HepG2 (cell line): Measurements from ENCODE around the gene H2AZ1. TPM values are rescaled to one million over a fixed set of nuclear protein-coding genes. Genes with fewer than 3 reads are reported as not detected.

Experiments
- ATAC-seq: fragments of 200-7000 bp; cut with Tn5 transposase; 3 replicates; pipeline ENCODE4 v1.9.1; 2020; ENCODE audit warnings: mild to moderate bottlenecking, moderate library complexity
- BruUV-seq: library from RNA; stranded (reverse); fragments of 400-500 nt; replicated peaks from 2 replicates; lab custom pipeline; 2021; lab: Mats Ljungman, UMichigan
- CTCF ChIA-PET: fragments of 300-600 bp; formaldehyde crosslinking; extraction: SDS; loops from one replicate; lab custom pipeline; 2021; ENCODE audit warnings: low total read pairs, inconsistent platforms, low intra/inter-chr PET ratio; lab: Yijun Ruan, JAX
- POLR2A ChIA-PET: fragments of 350-600 bp; sonication (Branson Sonifier 250); formaldehyde crosslinking; loops from one replicate; lab custom pipeline; 2020; ENCODE audit warnings: antibody characterized with exemption, inconsistent platforms; lab: Yijun Ruan, JAX
- DNase-seq: peaks from one replicate; pipeline ENCODE4 v3.0.0-alpha.2; 2015; ENCODE audit warnings: low spot score
- FAIRE-seq: peaks from 3 replicates; lab custom pipeline; 2011; peaks lifted over from hg19 to GRCh38; lab: Jason Lieb, UNC
- H2AFZ ChIP-seq: one replicate; pipeline ENCODE4 v1.6.1; 2011; ENCODE audit warnings: low read length, inconsistent platforms
- H3K27ac ChIP-seq: fragments of 300-600 bp; 3 replicates; pipeline ENCODE4 v1.8.0; 2011; ENCODE audit warnings: mixed run types, mild to moderate bottlenecking, mixed read lengths, low read length, inconsistent platforms; ENCODE audit not compliant: insufficient read depth; ENCODE audit errors: extremely low read length
- H3K27me3 ChIP-seq, 2 experiments: fragments of 200-600 bp in 1 of 2; 2 replicates in 1 of 2; 3 replicates in 1 of 2; pipeline versions ENCODE4 v1.6.0 to v1.8.0; 2011; ENCODE audit warnings: low read length in 2 of 2, mild to moderate bottlenecking in 2 of 2, moderate library complexity in 2 of 2, inconsistent platforms in 1 of 2; ENCODE audit not compliant: insufficient read depth in 2 of 2, control insufficient read depth in 1 of 2
- H3K36me3 ChIP-seq, 2 experiments: fragments of 200-600 bp in 1 of 2; replicated peaks in 1 of 2; 2 replicates in 1 of 2; 3 replicates in 1 of 2; pipeline versions ENCODE4 v1.5.1 to v1.8.0; 2011; ENCODE audit warnings: low read length in 2 of 2, inconsistent platforms in 1 of 2; ENCODE audit not compliant: insufficient read depth in 2 of 2, control insufficient read depth in 1 of 2
- H3K4me1 ChIP-seq: 2 replicates; pipeline ENCODE4 v1.5.1; 2012; ENCODE audit warnings: low read length, inconsistent platforms; ENCODE audit not compliant: insufficient read depth
- H3K4me2 ChIP-seq: 2 replicates; pipeline ENCODE4 v1.6.0; 2011; ENCODE audit warnings: low read depth, low read length, inconsistent platforms
- H3K4me3 ChIP-seq, 3 experiments: fragments of 200-600 bp in 1 of 3; sonication (generic), shearing (Covaris generic) in 1 of 3; replicated peaks in 1 of 3; 2 replicates each; pipeline ENCODE4 v1.5.1; 2011 to 2016; ENCODE audit warnings: low read length in 3 of 3, inconsistent platforms in 2 of 3, low read depth in 2 of 3, mild to moderate bottlenecking in 2 of 3, control low read depth in 1 of 3, mixed read lengths in 1 of 3; ENCODE audit not compliant: insufficient read depth in 1 of 3
- H3K79me2 ChIP-seq: one replicate; pipeline ENCODE4 v1.6.1; 2011; ENCODE audit warnings: low read length, inconsistent platforms; ENCODE audit not compliant: insufficient read depth
- H3K9ac ChIP-seq: 2 replicates; pipeline ENCODE4 v1.6.0; 2011; ENCODE audit warnings: mild to moderate bottlenecking, low read depth, low read length, inconsistent platforms; ENCODE audit not compliant: insufficient read depth
- H3K9me3 ChIP-seq: 2 replicates; pipeline ENCODE4 v1.5.1; 2012; ENCODE audit warnings: mild to moderate bottlenecking, low read length
- H4K20me1 ChIP-seq: 2 replicates; pipeline ENCODE4 v1.6.0; 2011; ENCODE audit warnings: inconsistent platforms, mild to moderate bottlenecking, low read length, moderate library complexity; ENCODE audit not compliant: insufficient read depth
- CREB1 ChIP-seq, 2 experiments: fragments of 450-650 bp in 1 of 2; IDR thresholded peaks; 2 replicates each; pipeline ENCODE4 v1.6.1; 2016 to 2017; ENCODE audit warnings: control low read depth in 1 of 2, mild to moderate bottlenecking in 1 of 2, missing compliant biosample characterization in 1 of 2, missing genetic modification characterization in 1 of 2
- ELF4 ChIP-seq: sonication (generic); formaldehyde crosslinking; IDR thresholded peaks from 2 replicates; pipeline ENCODE4 v1.5.0; 2020; ENCODE audit warnings: missing genetic modification reagents, mild to moderate bottlenecking, moderate library complexity, borderline replicate concordance
- HNRNPLL ChIP-seq: fragments of 200-400 bp; formaldehyde crosslinking; IDR thresholded peaks from 2 replicates; pipeline ENCODE4 v1.6.1; 2017; ENCODE audit warnings: mild to moderate bottlenecking, low read depth, low read length; ENCODE audit not compliant: poor library complexity, severe bottlenecking
- MBD4 ChIP-seq: IDR thresholded peaks from 2 replicates; pipeline ENCODE4 v1.6.1; 2012; ENCODE audit warnings: low read length, inconsistent platforms, borderline replicate concordance
- NFKBIZ ChIP-seq: IDR thresholded peaks from 2 replicates; pipeline ENCODE4 v1.6.1; 2018; ENCODE audit warnings: missing genetic modification reagents, missing compliant biosample characterization
- NR2C2 ChIP-seq: sonication (generic); formaldehyde crosslinking; IDR thresholded peaks from 2 replicates; pipeline ENCODE4 v1.4.0; 2020; ENCODE audit warnings: missing genetic modification reagents, mild to moderate bottlenecking, moderate library complexity, borderline replicate concordance
- POLR2G ChIP-seq: fragments of 200-400 bp; formaldehyde crosslinking; IDR thresholded peaks from 2 replicates; pipeline ENCODE4 v1.6.1; 2018; ENCODE audit warnings: mild to moderate bottlenecking, low read depth, low read length, moderate library complexity
- ZC3H4 ChIP-seq: sonication (generic); formaldehyde crosslinking; IDR thresholded peaks from 2 replicates; pipeline ENCODE4 v1.4.0; 2020; ENCODE audit warnings: missing genetic modification reagents, borderline replicate concordance
- ZNF124 ChIP-seq: sonication (generic); formaldehyde crosslinking; IDR thresholded peaks from 2 replicates; pipeline ENCODE4 v1.4.0; 2020; ENCODE audit warnings: missing genetic modification reagents
- ZNF264 ChIP-seq: sonication (generic); formaldehyde crosslinking; IDR thresholded peaks from 2 replicates; pipeline ENCODE4 v1.4.0; 2020; ENCODE audit warnings: missing genetic modification reagents
- ZNF317 ChIP-seq: sonication (generic); formaldehyde crosslinking; IDR thresholded peaks from 2 replicates; pipeline ENCODE4 v1.5.0; 2020; ENCODE audit warnings: mild to moderate bottlenecking, missing genetic modification reagents
- ZNF605 ChIP-seq: sonication (generic); formaldehyde crosslinking; IDR thresholded peaks from 2 replicates; pipeline ENCODE4 v1.8.0; 2022; ENCODE audit warnings: mild to moderate bottlenecking, missing genetic modification reagents
- ZNF772 ChIP-seq: sonication (generic); formaldehyde crosslinking; IDR thresholded peaks from 2 replicates; pipeline ENCODE4 v1.5.0; 2020; ENCODE audit warnings: mild to moderate bottlenecking, missing genetic modification reagents
- WGBS: methylation state at CpG from one replicate; pipeline ENCODE4 v1.1.6; 2017; ENCODE audit warnings: low lambda C conversion rate; 5-methylcytosine and 5-hydroxymethylcytosine counted together
- in situ Hi-C: cut with HindIII; loops from 2 replicates; pipeline ENCODE4 v1.10.0; 2017; ENCODE audit warnings: low pct_unique_long_range_greater_than_20kb; ENCODE audit not compliant: extremely low pct_ligation_motif_present
- intact Hi-C: fragments of 100-400 bp; cut with micrococcal nuclease; formaldehyde crosslinking; loops from one replicate; pipeline ENCODE4 v1.10.0; 2022; ENCODE audit not compliant: unreplicated experiment
- polyA plus RNA-seq, 8 experiments: library from polyadenylated mRNA; depleted of rRNA in 3 of 8; stranded (reverse) in 7 of 8; unstranded in 1 of 8; fragments of >200 nt; fragmentation: Illumina TruSeq in 4 of 8; extraction: Trizol in 4 of 8; gene quantifications; 2 replicates each; pipeline versions ENCODE4 v1.2.1 to v1.2.3, GENCODE V29; 2011 to 2016; ENCODE audit warnings: low read depth in 4 of 8, missing spikeins in 1 of 8, mixed read lengths in 1 of 8; ENCODE audit not compliant: insufficient read depth in 1 of 8
- total RNA-seq, 5 experiments: library from RNA; depleted of rRNA; stranded (reverse); fragments of >200 nt; fragmentation: Illumina TruSeq; extraction: Trizol; gene quantifications; 2 replicates each; pipeline ENCODE4 v1.2.3, GENCODE V29; 2016; ENCODE audit warnings: low read depth in 1 of 5
- TF ChIP-seq, protein P1 (sequence below): sonication (generic); formaldehyde crosslinking; conservative IDR thresholded peaks from 2 replicates; pipeline ENCODE4 v1.4.0; 2020; ENCODE audit warnings: missing genetic modification reagents
- TF ChIP-seq, protein P2 (sequence below): sonication (generic); formaldehyde crosslinking; IDR thresholded peaks from 2 replicates; pipeline ENCODE4 v1.4.0; 2020; ENCODE audit warnings: missing genetic modification reagents, borderline replicate concordance

H2AZ1 gene
- total and polyA plus RNA-seq, 2 of the 13 experiments (the other 11 are each of a cell fraction or from before 2014, with no cell fraction given) = 301 to 574 TPM

DNA sequence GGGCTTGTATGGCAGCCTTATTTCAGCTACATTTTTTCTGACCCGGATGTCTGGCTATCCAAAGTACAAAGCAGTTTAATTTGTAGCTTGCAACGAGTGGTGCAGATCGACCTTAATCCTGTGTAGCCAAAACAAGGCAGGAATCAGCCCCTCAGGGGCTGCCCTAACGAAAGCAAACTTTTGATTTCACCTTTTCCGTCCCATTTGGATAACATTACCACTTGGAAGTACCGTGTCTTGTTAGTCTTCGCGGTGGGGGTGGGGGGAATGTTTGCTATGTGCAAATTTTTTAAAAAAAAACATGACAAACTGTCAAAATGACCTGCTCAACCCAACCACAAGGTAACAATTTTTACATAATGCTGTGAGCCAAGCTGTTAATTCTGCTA is 2.9 kb downstream of the H2AZ1 start:
- Histone ChIP-seq H3K9ac (peak overlapping the region; percentile 78), H3K9me3 (no peaks in the 10 kb centered on the region), H3K36me3 (no peaks in the 10 kb centered on the region), H3K27me3 (no peaks in the 10 kb centered on the region; a peak in 1 of 5 replicates), H4K20me1 (0 out of 2 replicates have a peak, but pooled peaks cover 8% of the 10 kb centered on the region), H3K27ac (peak overlapping the region; percentile 88), H3K4me2 (peak overlapping the region; percentile 88), H2AFZ (no peak overlapping the region), H3K4me1 (peaks cover 51% of the 10 kb centered on the region), H3K79me2 (peaks cover 55% of the 10 kb centered on the region), H3K4me3 (peak overlapping the region; percentile 76 to 92 (median 80); a peak in 5 of 6 replicates)
- FAIRE-seq = no peak
- TSS peak; percentile 23 for BruUV-seq
- DNase-seq = no peak
- ChIA-PET CTCF (no interaction called here), POLR2A (interaction anchor here (1.2 to 2.3 kb wide), 3 partner anchors 53 to 384 kb away, joined by 4 to 20 read pairs (median 7); partner anchors contain the start of genes LAMTOR3, MTTP and TRMT10A)
- in situ Hi-C loops = loop anchor here (5.0 kb wide), 3 partner anchors 55 to 385 kb away; partner anchors contain the start of genes LAMTOR3 and TRMT10A
- TF ChIP-seq NFKBIZ (CRISPR knock-in tag) (0 out of 2 replicates have a peak, but pooled peaks have one; percentile 3), ZNF772 (peak; percentile 9; the same call in 1 of the 2 replicates), ZNF264 (CRISPR knock-in tag) (0 out of 2 replicates have a peak, but pooled peaks have one; percentile 11), POLR2G (peak; percentile 42), ZNF124 (CRISPR knock-in tag) (no peak), CREB1 (IDR thresholded peaks at IDR 0.05) (no peak), CREB1 (CRISPR knock-in tag; IDR thresholded peaks at IDR 0.05) (0 out of 2 replicates have a peak, but pooled peaks have one; percentile 20), ELF4 (CRISPR knock-in tag) (0 out of 2 replicates have a peak, but pooled peaks have one; percentile 29), HNRNPLL (no peak), ZC3H4 (CRISPR knock-in tag) (peak; percentile 7; the same call in 1 of the 2 replicates), ZNF605 (CRISPR knock-in tag) (peak; percentile 46; the same call in 1 of the 2 replicates), ZNF317 (CRISPR knock-in tag) (0 out of 2 replicates have a peak, but pooled peaks have one; percentile 9), NR2C2 (CRISPR knock-in tag) (0 out of 2 replicates have a peak, but pooled peaks have one; percentile 2), MBD4 (peak; percentile 65; the same call in 1 of the 2 replicates)
- TF ChIP-seq, protein P1, sequence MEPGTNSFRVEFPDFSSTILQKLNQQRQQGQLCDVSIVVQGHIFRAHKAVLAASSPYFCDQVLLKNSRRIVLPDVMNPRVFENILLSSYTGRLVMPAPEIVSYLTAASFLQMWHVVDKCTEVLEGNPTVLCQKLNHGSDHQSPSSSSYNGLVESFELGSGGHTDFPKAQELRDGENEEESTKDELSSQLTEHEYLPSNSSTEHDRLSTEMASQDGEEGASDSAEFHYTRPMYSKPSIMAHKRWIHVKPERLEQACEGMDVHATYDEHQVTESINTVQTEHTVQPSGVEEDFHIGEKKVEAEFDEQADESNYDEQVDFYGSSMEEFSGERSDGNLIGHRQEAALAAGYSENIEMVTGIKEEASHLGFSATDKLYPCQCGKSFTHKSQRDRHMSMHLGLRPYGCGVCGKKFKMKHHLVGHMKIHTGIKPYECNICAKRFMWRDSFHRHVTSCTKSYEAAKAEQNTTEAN (CRISPR knock-in tag) = 0 out of 2 replicates have a peak, but pooled peaks have one; percentile 5
- TF ChIP-seq, protein P2, sequence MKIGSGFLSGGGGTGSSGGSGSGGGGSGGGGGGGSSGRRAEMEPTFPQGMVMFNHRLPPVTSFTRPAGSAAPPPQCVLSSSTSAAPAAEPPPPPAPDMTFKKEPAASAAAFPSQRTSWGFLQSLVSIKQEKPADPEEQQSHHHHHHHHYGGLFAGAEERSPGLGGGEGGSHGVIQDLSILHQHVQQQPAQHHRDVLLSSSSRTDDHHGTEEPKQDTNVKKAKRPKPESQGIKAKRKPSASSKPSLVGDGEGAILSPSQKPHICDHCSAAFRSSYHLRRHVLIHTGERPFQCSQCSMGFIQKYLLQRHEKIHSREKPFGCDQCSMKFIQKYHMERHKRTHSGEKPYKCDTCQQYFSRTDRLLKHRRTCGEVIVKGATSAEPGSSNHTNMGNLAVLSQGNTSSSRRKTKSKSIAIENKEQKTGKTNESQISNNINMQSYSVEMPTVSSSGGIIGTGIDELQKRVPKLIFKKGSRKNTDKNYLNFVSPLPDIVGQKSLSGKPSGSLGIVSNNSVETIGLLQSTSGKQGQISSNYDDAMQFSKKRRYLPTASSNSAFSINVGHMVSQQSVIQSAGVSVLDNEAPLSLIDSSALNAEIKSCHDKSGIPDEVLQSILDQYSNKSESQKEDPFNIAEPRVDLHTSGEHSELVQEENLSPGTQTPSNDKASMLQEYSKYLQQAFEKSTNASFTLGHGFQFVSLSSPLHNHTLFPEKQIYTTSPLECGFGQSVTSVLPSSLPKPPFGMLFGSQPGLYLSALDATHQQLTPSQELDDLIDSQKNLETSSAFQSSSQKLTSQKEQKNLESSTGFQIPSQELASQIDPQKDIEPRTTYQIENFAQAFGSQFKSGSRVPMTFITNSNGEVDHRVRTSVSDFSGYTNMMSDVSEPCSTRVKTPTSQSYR (CRISPR knock-in tag) = no peak
- intact Hi-C loops = no loop called here
- no peak for ATAC-seq
- 11% methylated on average over 8 of the region's 8 CpGs for WGBS
